WTC11 (cell line): ENCODE results near the gene ZSCAN23. TPM values are rescaled to one million over a fixed set of nuclear protein-coding genes. Genes with fewer than 3 reads are reported as not detected.

Experiments
- ATAC-seq: fragments of 200-7000 bp; cut with Tn5 transposase; 2 replicates; pipeline ENCODE4 v1.10.0; 2021; ENCODE audit warnings: mild to moderate bottlenecking, moderate library complexity
- CTCF ChIA-PET: fragments of 300-600 bp; sonication (Branson Sonifier 250); formaldehyde crosslinking; loops from one replicate; lab custom pipeline; 2021; ENCODE audit warnings: antibody characterized with exemption; lab: Charles Lee
- POLR2A ChIA-PET: fragments of 350-600 bp; sonication (Branson Sonifier 250); formaldehyde crosslinking; loops from one replicate; lab custom pipeline; 2021; ENCODE audit warnings: antibody characterized with exemption; lab: Charles Lee
- DNase-seq: peaks from one replicate; pipeline ENCODE4 v3.0.0; 2021; ENCODE audit warnings: low spot score
- H3K27ac Mint-ChIP-seq: 2 replicates; pipeline ENCODE4 v1.8.0; 2021; ENCODE audit warnings: mixed read lengths
- H3K27me3 Mint-ChIP-seq: 2 replicates; pipeline ENCODE4 v1.8.0; 2021; ENCODE audit warnings: low read depth, mild to moderate bottlenecking, moderate library complexity, mixed read lengths
- H3K36me3 Mint-ChIP-seq: 2 replicates; pipeline ENCODE4 v1.8.0; 2021; ENCODE audit warnings: mixed read lengths
- H3K4me1 Mint-ChIP-seq: 2 replicates; pipeline ENCODE4 v1.8.0; 2022; ENCODE audit warnings: mixed read lengths
- H3K4me3 Mint-ChIP-seq: 2 replicates; pipeline ENCODE4 v1.8.0; 2021; ENCODE audit warnings: mild to moderate bottlenecking, moderate library complexity, mixed read lengths
- H3K9me3 Mint-ChIP-seq: 2 replicates; pipeline ENCODE4 v1.8.0; 2021; ENCODE audit warnings: mixed read lengths
- HMGXB4 ChIP-seq: sonication (generic); formaldehyde crosslinking; IDR thresholded peaks from 2 replicates; pipeline ENCODE4 v1.8.1; 2023; ENCODE audit warnings: mild to moderate bottlenecking, moderate library complexity, missing genetic modification reagents
- IRF1 ChIP-seq: sonication (generic); formaldehyde crosslinking; IDR thresholded peaks from 2 replicates; pipeline ENCODE4 v1.8.0; 2023; ENCODE audit warnings: missing genetic modification reagents
- JUN ChIP-seq: sonication (generic); formaldehyde crosslinking; IDR thresholded peaks from 2 replicates; pipeline ENCODE4 v1.8.0; 2023; ENCODE audit warnings: mild to moderate bottlenecking, missing genetic modification reagents
- KAT7 ChIP-seq: sonication (generic); formaldehyde crosslinking; IDR thresholded peaks from 2 replicates; pipeline ENCODE4 v1.8.1; 2023; ENCODE audit warnings: missing genetic modification reagents, mild to moderate bottlenecking, borderline replicate concordance
- MLX ChIP-seq: sonication (generic); formaldehyde crosslinking; IDR thresholded peaks from 2 replicates; pipeline ENCODE4 v1.8.1; 2023; ENCODE audit warnings: mild to moderate bottlenecking, missing genetic modification reagents, moderate library complexity
- NFE2L1 ChIP-seq: sonication (generic); formaldehyde crosslinking; IDR thresholded peaks from 2 replicates; pipeline ENCODE4 v1.8.1; 2023; ENCODE audit warnings: missing genetic modification reagents
- NFYB ChIP-seq: sonication (generic); formaldehyde crosslinking; conservative IDR thresholded peaks from 2 replicates; pipeline ENCODE4 v1.8.0; 2022; ENCODE audit warnings: low read depth, missing genetic modification reagents
- PRDM15 ChIP-seq: sonication (generic); formaldehyde crosslinking; IDR thresholded peaks from 2 replicates; pipeline ENCODE4 v1.8.0; 2022; ENCODE audit warnings: missing genetic modification reagents
- PREB ChIP-seq: sonication (generic); formaldehyde crosslinking; IDR thresholded peaks from 2 replicates; pipeline ENCODE4 v1.8.1; 2022; ENCODE audit warnings: mild to moderate bottlenecking, missing genetic modification reagents, moderate library complexity, borderline replicate concordance
- STAT6 ChIP-seq: sonication (generic); formaldehyde crosslinking; conservative IDR thresholded peaks from 2 replicates; pipeline ENCODE4 v1.8.1; 2023; ENCODE audit warnings: mild to moderate bottlenecking, low read depth, missing genetic modification reagents, moderate library complexity
- USF2 ChIP-seq: sonication (generic); formaldehyde crosslinking; IDR thresholded peaks from 2 replicates; pipeline ENCODE4 v1.8.1; 2023; ENCODE audit warnings: mild to moderate bottlenecking, missing genetic modification reagents, moderate library complexity
- ZNF219 ChIP-seq: sonication (generic); formaldehyde crosslinking; IDR thresholded peaks from 2 replicates; pipeline ENCODE4 v1.8.0; 2023; ENCODE audit warnings: missing genetic modification reagents, mild to moderate bottlenecking, borderline replicate concordance
- ZNF263 ChIP-seq: sonication (generic); formaldehyde crosslinking; IDR thresholded peaks from 2 replicates; pipeline ENCODE4 v1.8.1; 2022; ENCODE audit warnings: low read depth, mild to moderate bottlenecking, moderate library complexity, missing genetic modification reagents
- ZNF317 ChIP-seq: sonication (generic); formaldehyde crosslinking; IDR thresholded peaks from 2 replicates; pipeline ENCODE4 v1.8.1; 2023; ENCODE audit warnings: low read depth, mild to moderate bottlenecking, moderate library complexity, missing genetic modification reagents, borderline replicate concordance
- total RNA-seq: library from RNA; stranded (reverse); gene quantifications from 3 replicates; pipeline ENCODE4 v1.2.3, GENCODE V29; 2021

The ZSCAN23 gene
- total RNA-seq, 1 experiment from 2014 or later, result 8.7 TPM

- Mint-ChIP-seq H3K4me1 (peaks cover 26% of the 10 kb centered on the region), H3K36me3 (peaks cover 42% of the 10 kb centered on the region), H3K27me3 (no peaks in the 10 kb centered on the region)
- DNase-seq, result no peak
- POLR2A ChIA-PET, result interaction anchor here (0.9 to 1.8 kb wide), 10 partner anchors 15 to 546 kb away, joined by 3 to 14 read pairs (median 4); partner anchors contain the start of genes PGBD1, ZKSCAN4, ZSCAN12 and ZSCAN26
- TF ChIP-seq NFE2L1 (CRISPR knock-in tag), result no peak
- no peak for TF ChIP-seq STAT6
- TF ChIP-seq HMGXB4 (CRISPR knock-in tag), result no peak
- TF ChIP-seq JUN (CRISPR knock-in tag), result no peak
- no peak for TF ChIP-seq IRF1
- TF ChIP-seq NFYB, result no peak
- TF ChIP-seq USF2 (CRISPR knock-in tag), result no peak
- TF ChIP-seq ZNF317 (CRISPR knock-in tag), result no peak
- TF ChIP-seq PRDM15 (CRISPR knock-in tag), result no peak
- TF ChIP-seq KAT7, result no peak
- TF ChIP-seq ZNF219 (CRISPR knock-in tag), result no peak
- no peak for TF ChIP-seq ZNF263 (CRISPR knock-in tag)
- TF ChIP-seq, all 79 proteins: peak for 0
- H3K4me3 Mint-ChIP-seq, result peak overlapping the region; percentile 76; the same call in 1 of the 2 replicates
- no peaks in the 10 kb centered on the region for H3K9me3 Mint-ChIP-seq
- CTCF ChIA-PET, result interaction anchor here (0.6 to 3.3 kb wide), 15 partner anchors 9 to 438 kb away, joined by 3 to 47 read pairs (median 7); partner anchors contain the start of genes ZKSCAN4, ZKSCAN8, ZSCAN12 and ZSCAN26
- ATAC-seq, result no peak
- H3K27ac Mint-ChIP-seq, result peak overlapping the region; percentile 98
Observed at GRCh38 chr6:28384143-28384533, 59.2 kb downstream of the ZSCAN23 start.

- CTCF ChIA-PET, result interaction anchor here (0.6 to 3.3 kb wide), 22 partner anchors 10 to 439 kb away, joined by 3 to 47 read pairs (median 5); partner anchors contain the start of genes ZKSCAN4, ZKSCAN8, ZSCAN12 and ZSCAN26
- Mint-ChIP-seq H3K4me3 (peak overlapping the region; percentile 76), H3K36me3 (peaks cover 37% of the 10 kb centered on the region), H3K27ac (peak overlapping the region; percentile 98), H3K27me3 (no peaks in the 10 kb centered on the region), H3K4me1 (peaks cover 26% of the 10 kb centered on the region), H3K9me3 (no peaks in the 10 kb centered on the region)
- POLR2A ChIA-PET, result interaction anchor here (0.6 to 1.8 kb wide), 15 partner anchors 16 to 545 kb away, joined by 3 to 14 read pairs (median 4); partner anchors contain the start of genes PGBD1, ZKSCAN3, ZKSCAN4 and ZKSCAN8
- ATAC-seq, result peak; percentile 93
- DNase-seq, result peak; percentile 94
- no peak for TF ChIP-seq MLX
- TF ChIP-seq PREB (CRISPR knock-in tag), result no peak
- no peak for TF ChIP-seq STAT6
- no peak for TF ChIP-seq ZNF263 (CRISPR knock-in tag)
Observed at GRCh38 chr6:28383235-28384142, 59.8 kb downstream of the ZSCAN23 start.
